WI38 (cell line): ENCODE results near the gene RPL31.

Experiments
- H3K4me3 ChIP-seq: 2 replicates; pipeline ENCODE4 v1.5.1; 2011; ENCODE audit warnings: low read depth, mild to moderate bottlenecking, control low read depth, low read length
- TF ChIP-seq, protein P1 (sequence below): IDR thresholded peaks from 2 replicates; pipeline ENCODE4 v1.5.1; 2012; ENCODE audit warnings: low read depth, mild to moderate bottlenecking, control low read depth, low read length

RPL31 gene

DNA sequence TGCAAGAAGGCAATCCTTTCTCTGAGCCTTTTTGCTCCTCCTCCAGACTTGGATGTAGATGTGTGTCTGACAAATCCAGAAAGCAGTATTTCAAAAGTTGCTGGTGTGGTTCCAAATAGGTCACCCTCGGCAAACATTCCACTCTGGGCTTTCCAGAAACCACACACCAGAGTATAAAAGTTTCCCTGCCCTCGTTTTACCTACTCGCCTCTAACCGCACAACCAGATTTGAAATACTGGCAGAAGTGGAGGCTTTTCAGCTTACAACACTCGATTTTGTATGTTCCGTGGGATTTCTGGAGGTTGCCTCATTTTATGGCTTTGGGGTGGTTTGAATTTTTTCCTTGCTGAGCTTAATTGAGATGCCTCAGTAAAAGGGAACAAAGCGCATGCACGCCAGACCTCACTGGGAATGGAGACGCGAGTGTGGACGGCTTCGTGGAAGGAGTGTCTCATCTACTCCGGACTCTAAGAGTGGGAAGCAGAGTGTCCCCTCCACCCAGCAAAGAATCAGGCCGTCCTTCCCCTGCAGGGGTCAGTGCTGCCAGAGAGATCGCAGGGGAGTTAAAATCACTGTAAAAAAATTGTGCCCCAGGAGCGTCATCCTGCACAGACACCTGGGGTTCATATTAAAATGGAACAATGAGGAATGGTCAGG is 44.0 kb upstream of the RPL31 start:
- H3K4me3 ChIP-seq, result no peak overlapping the region
- TF ChIP-seq, protein P1, sequence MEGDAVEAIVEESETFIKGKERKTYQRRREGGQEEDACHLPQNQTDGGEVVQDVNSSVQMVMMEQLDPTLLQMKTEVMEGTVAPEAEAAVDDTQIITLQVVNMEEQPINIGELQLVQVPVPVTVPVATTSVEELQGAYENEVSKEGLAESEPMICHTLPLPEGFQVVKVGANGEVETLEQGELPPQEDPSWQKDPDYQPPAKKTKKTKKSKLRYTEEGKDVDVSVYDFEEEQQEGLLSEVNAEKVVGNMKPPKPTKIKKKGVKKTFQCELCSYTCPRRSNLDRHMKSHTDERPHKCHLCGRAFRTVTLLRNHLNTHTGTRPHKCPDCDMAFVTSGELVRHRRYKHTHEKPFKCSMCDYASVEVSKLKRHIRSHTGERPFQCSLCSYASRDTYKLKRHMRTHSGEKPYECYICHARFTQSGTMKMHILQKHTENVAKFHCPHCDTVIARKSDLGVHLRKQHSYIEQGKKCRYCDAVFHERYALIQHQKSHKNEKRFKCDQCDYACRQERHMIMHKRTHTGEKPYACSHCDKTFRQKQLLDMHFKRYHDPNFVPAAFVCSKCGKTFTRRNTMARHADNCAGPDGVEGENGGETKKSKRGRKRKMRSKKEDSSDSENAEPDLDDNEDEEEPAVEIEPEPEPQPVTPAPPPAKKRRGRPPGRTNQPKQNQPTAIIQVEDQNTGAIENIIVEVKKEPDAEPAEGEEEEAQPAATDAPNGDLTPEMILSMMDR, result no peak

DNA sequence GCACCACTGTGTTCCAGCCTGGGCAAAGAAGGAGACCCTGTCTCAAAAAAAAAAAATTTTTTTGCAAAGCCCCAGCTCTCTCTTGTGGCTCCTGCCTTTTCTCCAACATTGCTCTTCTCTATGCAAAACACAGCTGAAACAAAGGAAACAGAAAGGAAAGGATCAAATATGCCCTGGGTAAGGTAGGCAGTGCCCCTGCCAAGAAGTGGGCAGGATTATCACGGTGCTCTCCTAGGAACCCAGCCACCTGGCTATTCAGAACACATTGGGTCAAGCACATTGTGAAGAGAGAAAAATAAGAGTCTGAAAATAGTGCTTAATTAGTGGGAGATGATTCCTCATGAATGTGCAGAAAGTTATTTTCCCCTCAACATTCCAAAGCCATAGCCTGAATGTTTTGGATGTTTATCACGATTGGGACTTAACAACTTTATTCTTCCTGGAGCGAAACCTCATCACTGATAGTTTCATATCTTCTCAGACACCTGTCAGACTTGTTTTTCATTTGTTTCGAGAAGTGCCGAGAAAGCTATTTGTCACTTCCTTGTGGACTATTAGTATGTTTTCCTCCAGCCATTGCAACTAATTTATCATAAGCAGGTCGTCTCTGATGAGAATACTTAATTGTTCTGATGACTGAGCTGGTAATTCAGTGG is 42.7 kb upstream of the RPL31 start:
- TF ChIP-seq, protein P1, result no peak
- H3K4me3 ChIP-seq, result no peak overlapping the region

- H3K4me3 ChIP-seq, result no peak overlapping the region
- TF ChIP-seq, protein P1, result no peak
Measured at GRCh38 chr2:100960688-100961087, 41.4 kb upstream of the RPL31 start.

GRCh38 chr2:100962366-100963025 is 39.6 kb upstream of the RPL31 start:
- TF ChIP-seq, protein P1, result no peak
- no peak overlapping the region for H3K4me3 ChIP-seq

DNA sequence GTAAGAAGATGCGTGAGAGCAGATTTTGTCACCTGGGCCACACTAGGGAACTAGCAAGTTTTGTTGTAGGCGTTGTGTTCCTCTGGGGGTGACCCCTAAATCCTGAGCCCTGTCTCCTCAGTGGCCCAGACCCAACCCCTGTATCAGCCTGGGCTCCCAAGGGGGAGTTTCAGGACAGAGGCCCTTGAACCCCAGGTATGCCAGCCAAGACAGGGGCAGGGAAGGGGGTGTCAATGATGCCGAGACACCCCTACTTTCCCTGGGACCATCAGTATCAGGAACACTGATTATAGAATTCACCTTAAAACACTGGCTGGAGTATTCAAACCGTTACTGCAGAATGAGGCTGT is 39.1 kb upstream of the RPL31 start:
- TF ChIP-seq, protein P1, result no peak
- H3K4me3 ChIP-seq, result no peak overlapping the region

- no peak overlapping the region for H3K4me3 ChIP-seq
- TF ChIP-seq, protein P1, result no peak
Measured at GRCh38 chr2:100964222-100964621, 37.9 kb upstream of the RPL31 start.

GRCh38 chr2:100964681-100965169 is 37.4 kb upstream of the RPL31 start:
- H3K4me3 ChIP-seq, result no peak overlapping the region
- TF ChIP-seq, protein P1, result no peak
